OCI-LY1 (cell line): ENCODE data around the gene PRKG2.

Source experiments
- H2AFZ ChIP-seq: fragments of 200-600 bp; sonication (generic), shearing (Covaris generic); 2 replicates; pipeline ENCODE4 v1.6.0; 2014; ENCODE audit warnings: antibody characterized with exemption, mild to moderate bottlenecking, low read length
- H3F3A ChIP-seq: fragments of 200-600 bp; sonication (generic), shearing (Covaris generic); 2 replicates; pipeline ENCODE4 v1.6.0; 2014; ENCODE audit warnings: mild to moderate bottlenecking, antibody characterized with exemption, low read length, moderate library complexity; ENCODE audit not compliant: insufficient read depth
- H3K27ac ChIP-seq: fragments of 200-600 bp; sonication (generic); 2 replicates; pipeline ENCODE4 v1.5.1; 2014; ENCODE audit warnings: low read length, mixed run types, mild to moderate bottlenecking, low read depth; ENCODE audit not compliant: poor library complexity, severe bottlenecking
- H3K27me3 ChIP-seq: fragments of 200-600 bp; sonication (generic); 2 replicates; pipeline ENCODE4 v1.6.0; 2014; ENCODE audit warnings: antibody characterized with exemption, mild to moderate bottlenecking, low read length, moderate library complexity; ENCODE audit not compliant: insufficient read depth
- H3K36me3 ChIP-seq: fragments of 200-600 bp; sonication (generic); 2 replicates; pipeline ENCODE4 v1.6.1; 2014; ENCODE audit warnings: mild to moderate bottlenecking, antibody characterized with exemption, low read length, moderate library complexity, mixed read lengths; ENCODE audit not compliant: insufficient read depth
- H3K4me1 ChIP-seq: fragments of 200-600 bp; sonication (generic); 2 replicates; pipeline ENCODE4 v1.5.1; 2014; ENCODE audit warnings: mild to moderate bottlenecking, low read length, moderate library complexity; ENCODE audit not compliant: insufficient read depth, severe bottlenecking
- H3K4me2 ChIP-seq: fragments of 200-600 bp; sonication (generic), shearing (Covaris generic); 2 replicates; pipeline ENCODE4 v1.6.1; 2014; ENCODE audit warnings: low read length
- H3K4me3 ChIP-seq: fragments of 200-600 bp; sonication (generic); 2 replicates; pipeline ENCODE4 v1.5.1; 2014; ENCODE audit warnings: low read length, low read depth, mild to moderate bottlenecking, mixed read lengths; ENCODE audit not compliant: poor library complexity, severe bottlenecking
- H3K79me2 ChIP-seq: fragments of 200-600 bp; shearing (Covaris generic); 2 replicates; pipeline ENCODE4 v1.6.1; 2016; ENCODE audit warnings: mixed run types, low read length, mixed read lengths; ENCODE audit not compliant: insufficient read depth
- H3K9ac ChIP-seq: fragments of 200-600 bp; sonication (generic), shearing (Covaris generic); 2 replicates; pipeline ENCODE4 v1.6.1; 2014; ENCODE audit warnings: mild to moderate bottlenecking, low read length, mixed read lengths
- H3K9me2 ChIP-seq: fragments of 200-600 bp; sonication (generic), shearing (Covaris generic); 2 replicates; pipeline ENCODE4 v1.6.1; 2014; ENCODE audit warnings: low read depth, mild to moderate bottlenecking, low read length, mixed read lengths
- H3K9me3 ChIP-seq: fragments of 200-600 bp; shearing (Covaris generic); 2 replicates; pipeline ENCODE4 v1.6.1; 2014; ENCODE audit warnings: low read length, mixed read lengths
- H4K20me1 ChIP-seq: fragments of 200-600 bp; sonication (generic), shearing (Covaris generic); 2 replicates; pipeline ENCODE4 v1.6.0; 2016; ENCODE audit warnings: mild to moderate bottlenecking, low read length; ENCODE audit not compliant: insufficient read depth
- EZH2 ChIP-seq: fragments of 200-600 bp; sonication (generic), shearing (Covaris generic); IDR thresholded peaks from 2 replicates; pipeline ENCODE4 v1.8.0; 2017; ENCODE audit warnings: borderline replicate concordance, mixed run types, mild to moderate bottlenecking, antibody characterized with exemption, low read length, moderate library complexity, mixed read lengths
- TF ChIP-seq, protein P1 (sequence below): fragments of 200-600 bp; sonication (generic), shearing (Covaris generic); IDR thresholded peaks from 2 replicates; pipeline ENCODE4 v1.5.1; 2017; ENCODE audit warnings: mild to moderate bottlenecking, antibody characterized with exemption, low read length, moderate library complexity, mixed read lengths

The PRKG2 gene

GRCh38 chr4:81118086-81118485 is 96.9 kb downstream of the PRKG2 start:
- Histone ChIP-seq H3K9me3 (no peaks in the 10 kb centered on the region), H4K20me1 (no peaks in the 10 kb centered on the region), H3K9me2 (no peaks in the 10 kb centered on the region), H2AFZ (no peak overlapping the region), H3K27ac (no peak overlapping the region), H3K9ac (no peak overlapping the region), H3K4me2 (no peak overlapping the region), H3K4me3 (no peak overlapping the region), H3K79me2 (no peaks in the 10 kb centered on the region), H3K27me3 (no peaks in the 10 kb centered on the region), H3F3A (no peaks in the 10 kb centered on the region), H3K4me1 (no peaks in the 10 kb centered on the region), H3K36me3 (no peaks in the 10 kb centered on the region)
- TF ChIP-seq, protein P1, sequence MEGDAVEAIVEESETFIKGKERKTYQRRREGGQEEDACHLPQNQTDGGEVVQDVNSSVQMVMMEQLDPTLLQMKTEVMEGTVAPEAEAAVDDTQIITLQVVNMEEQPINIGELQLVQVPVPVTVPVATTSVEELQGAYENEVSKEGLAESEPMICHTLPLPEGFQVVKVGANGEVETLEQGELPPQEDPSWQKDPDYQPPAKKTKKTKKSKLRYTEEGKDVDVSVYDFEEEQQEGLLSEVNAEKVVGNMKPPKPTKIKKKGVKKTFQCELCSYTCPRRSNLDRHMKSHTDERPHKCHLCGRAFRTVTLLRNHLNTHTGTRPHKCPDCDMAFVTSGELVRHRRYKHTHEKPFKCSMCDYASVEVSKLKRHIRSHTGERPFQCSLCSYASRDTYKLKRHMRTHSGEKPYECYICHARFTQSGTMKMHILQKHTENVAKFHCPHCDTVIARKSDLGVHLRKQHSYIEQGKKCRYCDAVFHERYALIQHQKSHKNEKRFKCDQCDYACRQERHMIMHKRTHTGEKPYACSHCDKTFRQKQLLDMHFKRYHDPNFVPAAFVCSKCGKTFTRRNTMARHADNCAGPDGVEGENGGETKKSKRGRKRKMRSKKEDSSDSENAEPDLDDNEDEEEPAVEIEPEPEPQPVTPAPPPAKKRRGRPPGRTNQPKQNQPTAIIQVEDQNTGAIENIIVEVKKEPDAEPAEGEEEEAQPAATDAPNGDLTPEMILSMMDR, result no peak
- no peak for TF ChIP-seq EZH2

DNA sequence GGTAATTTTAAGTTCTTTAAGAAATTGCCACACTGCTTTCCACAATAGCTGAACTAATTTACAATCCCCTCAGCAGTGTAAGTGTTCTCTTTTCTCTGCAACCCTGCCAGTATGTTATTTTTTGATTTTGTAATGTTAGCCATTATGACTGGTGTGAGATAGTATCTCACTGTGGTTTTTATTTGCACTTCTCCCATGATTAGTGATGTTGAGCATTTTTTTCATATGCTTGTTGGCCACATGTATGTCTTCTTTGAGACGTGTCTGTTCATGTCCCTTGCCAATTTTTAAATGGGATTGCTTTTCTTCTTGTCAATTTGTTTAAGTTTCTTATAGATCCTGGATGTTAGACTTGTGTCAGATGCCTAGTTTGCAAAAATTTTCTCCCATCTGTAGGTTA is 98.5 kb downstream of the PRKG2 start:
- Histone ChIP-seq H4K20me1 (no peaks in the 10 kb centered on the region), H3K36me3 (no peaks in the 10 kb centered on the region), H2AFZ (no peak overlapping the region), H3K9me2 (no peaks in the 10 kb centered on the region), H3F3A (no peaks in the 10 kb centered on the region), H3K4me1 (no peaks in the 10 kb centered on the region), H3K27ac (no peak overlapping the region), H3K9me3 (no peaks in the 10 kb centered on the region), H3K4me3 (no peak overlapping the region), H3K9ac (no peak overlapping the region), H3K27me3 (no peaks in the 10 kb centered on the region), H3K4me2 (no peak overlapping the region), H3K79me2 (no peaks in the 10 kb centered on the region)
- TF ChIP-seq EZH2, result no peak
- TF ChIP-seq, protein P1, result no peak

GRCh38 chr4:81113024-81113423 is 102.0 kb downstream of the PRKG2 start:
- no peaks in the 10 kb centered on the region for H3K36me3 ChIP-seq
- no peak overlapping the region for H2AFZ ChIP-seq

More at GRCh38 chr4:81113024-81113423, 102.0 kb downstream of the PRKG2 start:
- Histone ChIP-seq H3K9me3 (no peaks in the 10 kb centered on the region), H3K4me3 (no peak overlapping the region), H3K4me1 (no peaks in the 10 kb centered on the region), H3K79me2 (no peaks in the 10 kb centered on the region), H3F3A (no peaks in the 10 kb centered on the region), H3K9me2 (no peaks in the 10 kb centered on the region), H4K20me1 (no peaks in the 10 kb centered on the region), H3K4me2 (no peak overlapping the region), H3K9ac (no peak overlapping the region), H3K27ac (no peak overlapping the region), H3K27me3 (no peaks in the 10 kb centered on the region)
- TF ChIP-seq, protein P1, result no peak
- no peak for TF ChIP-seq EZH2
